Measurements from ENCODE around the gene NAV2.

The NAV2 gene

GRCh38 chr11:19808076-19808911, 95.7 kb downstream of the NAV2 start:
- DNase-seq (ENCODE audit: low read depth): no peak

- DNase-seq (ENCODE audit: low read depth): no peak
Observed at GRCh38 chr11:19810852-19811251, 98.2 kb downstream of the NAV2 start.

GRCh38 chr11:19811380-19811779, 98.7 kb downstream of the NAV2 start:
- no peak for DNase-seq (ENCODE audit: low read depth)

- no peak for DNase-seq (ENCODE audit: low read depth)
Observed at GRCh38 chr11:19812096-19812495, 99.5 kb downstream of the NAV2 start.

GRCh38 chr11:19812710-19813109, 100.1 kb downstream of the NAV2 start:
- DNase-seq (ENCODE audit: low read depth): no peak

GRCh38 chr11:19813158-19813879, 100.7 kb downstream of the NAV2 start:
- no peak for DNase-seq (ENCODE audit: low read depth)

- no peak for DNase-seq (ENCODE audit: low read depth)
Observed at GRCh38 chr11:19814421-19814820, 101.8 kb downstream of the NAV2 start.

- no peak for DNase-seq (ENCODE audit: low read depth)
Observed at GRCh38 chr11:19816040-19816439, 103.4 kb downstream of the NAV2 start.

- DNase-seq (ENCODE audit: low read depth): no peak
Observed at GRCh38 chr11:19816817-19817216, 104.2 kb downstream of the NAV2 start.

GRCh38 chr11:19817265-19817851, 104.7 kb downstream of the NAV2 start:
- DNase-seq (ENCODE audit: low read depth): no peak

- no peak for DNase-seq (ENCODE audit: low read depth)
Observed at GRCh38 chr11:19817870-19818269, 105.2 kb downstream of the NAV2 start.

GRCh38 chr11:19818619-19819018, 106.0 kb downstream of the NAV2 start:
- DNase-seq (ENCODE audit: low read depth): no peak

- DNase-seq (ENCODE audit: low read depth): no peak
Observed at GRCh38 chr11:19819148-19819547, 106.5 kb downstream of the NAV2 start.

- DNase-seq (ENCODE audit: low read depth): no peak
Observed at GRCh38 chr11:19820100-19820499, 107.5 kb downstream of the NAV2 start.

- no peak for DNase-seq (ENCODE audit: low read depth)
Observed at GRCh38 chr11:19821412-19821875, 108.8 kb downstream of the NAV2 start.

- no peak for DNase-seq (ENCODE audit: low read depth)
Observed at GRCh38 chr11:19821993-19822392, 109.4 kb downstream of the NAV2 start.

GRCh38 chr11:19822531-19822930, 109.9 kb downstream of the NAV2 start:
- no peak for DNase-seq (ENCODE audit: low read depth)

- no peak for DNase-seq (ENCODE audit: low read depth)
Observed at GRCh38 chr11:19826606-19827005, 114.0 kb downstream of the NAV2 start.

GRCh38 chr11:19827399-19828135, 114.9 kb downstream of the NAV2 start:
- no peak for DNase-seq (ENCODE audit: low read depth)

GRCh38 chr11:19828382-19829108, 115.9 kb downstream of the NAV2 start:
- DNase-seq (ENCODE audit: low read depth): no peak

- no peak for DNase-seq (ENCODE audit: low read depth)
Observed at GRCh38 chr11:19829109-19829837, 116.6 kb downstream of the NAV2 start.

All from CMK (cell line).